PC-3 (cell line): ENCODE results near the gene CISD2. TPM values are rescaled to one million over a fixed set of nuclear protein-coding genes. Genes with fewer than 3 reads are reported as not detected.
"Not testable (repeated sequence)": the region's sequence is repeated elsewhere in the genome, so short reads cannot be mapped to it uniquely, and the experiment has no call there.

Source experiments
- ATAC-seq: fragments of 200-7000 bp; cut with Tn5 transposase; 2 replicates; pipeline ENCODE4 v1.9.1; 2020; ENCODE audit warnings: mild to moderate bottlenecking, moderate library complexity
- BruUV-seq: library from RNA; stranded (reverse); fragments of 400-500 nt; replicated peaks from 2 replicates; lab custom pipeline; 2021; lab: Mats Ljungman, UMichigan
- CTCF ChIA-PET: fragments of 300-600 bp; sonication (Branson Sonifier 250); formaldehyde crosslinking; loops from one replicate; lab custom pipeline; 2022; ENCODE audit warnings: antibody characterized with exemption; lab: Charles Lee
- POLR2A ChIA-PET: fragments of 300-600 bp; sonication (Branson Sonifier 250); formaldehyde crosslinking; loops from one replicate; lab custom pipeline; 2022; ENCODE audit warnings: antibody characterized with exemption; ENCODE audit not compliant: unreplicated experiment; lab: Charles Lee
- DNase-seq: peaks from one replicate; pipeline ENCODE4 v3.0.0-alpha.2; 2015
- H2AFZ ChIP-seq: fragments of 300-600 bp; sonication (generic); 2 replicates; pipeline ENCODE4 v1.6.0; 2016; ENCODE audit warnings: antibody characterized with exemption, low read length
- H3F3A ChIP-seq: fragments of 300-600 bp; sonication (generic); one replicate; pipeline ENCODE4 v1.6.0; 2017; ENCODE audit warnings: antibody characterized with exemption, low read length, control low read depth, mild to moderate bottlenecking; ENCODE audit not compliant: unreplicated experiment
- H3K27ac ChIP-seq: fragments of 300-600 bp; sonication (generic); 2 replicates; pipeline ENCODE4 v1.5.1; 2016; ENCODE audit warnings: mild to moderate bottlenecking, low read length
- H3K27me3 ChIP-seq: fragments of 300-600 bp; sonication (generic); 2 replicates; pipeline ENCODE4 v1.6.1; 2016; ENCODE audit warnings: low read length, mixed read lengths
- H3K36me3 ChIP-seq: fragments of 300-600 bp; sonication (generic); 2 replicates; pipeline ENCODE4 v1.6.1; 2016; ENCODE audit warnings: low read depth, mixed run types, low read length, mixed read lengths
- H3K4me1 ChIP-seq: fragments of 300-600 bp; sonication (generic); 2 replicates; pipeline ENCODE4 v1.5.1; 2016; ENCODE audit warnings: low read length; ENCODE audit not compliant: insufficient read depth
- H3K4me2 ChIP-seq: fragments of 300-600 bp; sonication (generic); 2 replicates; pipeline ENCODE4 v1.6.0; 2016; ENCODE audit warnings: low read length
- H3K4me3 ChIP-seq: fragments of 300-600 bp; sonication (generic); 2 replicates; pipeline ENCODE4 v1.5.1; 2016; ENCODE audit warnings: mild to moderate bottlenecking, low read length, mixed read lengths
- H3K79me2 ChIP-seq: fragments of 300-600 bp; sonication (generic); 2 replicates; pipeline ENCODE4 v1.6.1; 2017; ENCODE audit warnings: low read length, mixed read lengths
- H3K9ac ChIP-seq: fragments of 300-600 bp; sonication (generic); 2 replicates; pipeline ENCODE4 v1.6.0; 2016; ENCODE audit warnings: mild to moderate bottlenecking, low read length
- H3K9me2 ChIP-seq: fragments of 300-600 bp; sonication (generic); replicated peaks from 2 replicates; pipeline ENCODE4 v1.6.1; 2016; ENCODE audit warnings: mixed run types, low read length, mixed read lengths
- H3K9me3 ChIP-seq: fragments of 300-600 bp; sonication (generic); 2 replicates; pipeline ENCODE4 v1.6.1; 2016; ENCODE audit warnings: low read length, mixed read lengths
- H4K20me1 ChIP-seq: fragments of 300-600 bp; sonication (generic); 2 replicates; pipeline ENCODE4 v1.6.1; 2016; ENCODE audit warnings: low read length, mixed read lengths
- EZH2 ChIP-seq: fragments of 300-600 bp; sonication (generic); IDR thresholded peaks from one replicate; pipeline ENCODE4 v1.6.1; 2017; ENCODE audit warnings: antibody characterized with exemption, mild to moderate bottlenecking, low read length; ENCODE audit not compliant: unreplicated experiment
- EZH2phosphoT487 ChIP-seq: fragments of 300-600 bp; sonication (generic); IDR thresholded peaks from 2 replicates; pipeline ENCODE4 v1.6.1; 2018; ENCODE audit warnings: mild to moderate bottlenecking, antibody characterized with exemption, low read length, borderline replicate concordance
- intact Hi-C: fragments of 100-400 bp; cut with micrococcal nuclease; formaldehyde crosslinking; loops from 2 replicates; pipeline ENCODE4 v1.9.0; 2023
- total RNA-seq: library from RNA; depleted of rRNA; stranded (reverse); fragments of >200 nt; gene quantifications from 2 replicates; pipeline ENCODE4 v1.2.3, GENCODE V29; 2014
- TF ChIP-seq, protein P1 (sequence below): fragments of 300-600 bp; sonication (generic); conservative IDR thresholded peaks from 2 replicates; pipeline ENCODE4 v1.5.1; 2017; ENCODE audit warnings: antibody characterized with exemption, low read depth, mild to moderate bottlenecking, low read length

CISD2 gene
- total RNA-seq, 1 experiment from 2014 or later: 36.9 TPM

DNA sequence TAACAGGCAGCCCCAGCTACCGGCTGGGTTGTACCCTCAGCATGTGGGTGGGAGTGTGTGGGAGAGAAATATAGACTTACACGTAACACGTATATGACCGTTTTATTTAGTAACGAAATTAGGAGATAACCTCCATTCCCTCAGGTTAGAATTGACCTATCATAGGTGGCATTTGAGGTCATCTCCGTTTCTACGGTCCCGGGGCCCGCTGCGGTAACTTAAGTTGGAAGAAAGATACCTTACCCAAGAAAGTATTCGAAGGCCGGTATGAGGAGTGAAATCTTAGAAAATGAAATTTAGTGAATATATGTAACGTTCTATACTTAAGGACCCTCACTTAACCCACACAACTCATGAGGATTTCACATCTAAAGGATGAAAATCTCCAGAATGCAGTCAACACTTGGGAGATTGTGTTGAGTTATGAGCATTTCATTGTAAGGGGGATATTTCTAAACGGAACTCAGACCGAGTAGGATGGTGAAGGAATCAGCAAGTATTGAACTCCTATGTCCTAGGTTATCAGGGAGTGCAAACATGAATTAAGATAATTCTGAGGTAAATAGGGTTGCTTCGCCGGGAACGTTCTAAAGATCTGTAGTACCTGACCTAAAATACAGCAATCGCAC, 891 bp downstream of the CISD2 start:
- Histone ChIP-seq H2AFZ (peak overlapping the region; percentile 93), H3K79me2 (peaks cover 63% of the 10 kb centered on the region), H3K9ac (peak overlapping the region; percentile 75), H3K27me3 (no peaks in the 10 kb centered on the region), H3F3A (no peaks in the 10 kb centered on the region), H3K4me2 (peak overlapping the region; percentile 96), H3K36me3 (peaks cover 3% of the 10 kb centered on the region; the same call in 1 of the 2 replicates), H3K4me1 (peaks cover 27% of the 10 kb centered on the region), H4K20me1 (no peaks in the 10 kb centered on the region; the same call in 1 of the 2 replicates), H3K27ac (peak overlapping the region; percentile 70; the same call in 1 of the 2 replicates), H3K9me3 (no peaks in the 10 kb centered on the region), H3K9me2 (no peaks in the 10 kb centered on the region), H3K4me3 (peak overlapping the region; percentile 77)
- no TSS peak for BruUV-seq
- no peak for TF ChIP-seq EZH2phosphoT487
- no peak for TF ChIP-seq EZH2
- TF ChIP-seq, protein P1, sequence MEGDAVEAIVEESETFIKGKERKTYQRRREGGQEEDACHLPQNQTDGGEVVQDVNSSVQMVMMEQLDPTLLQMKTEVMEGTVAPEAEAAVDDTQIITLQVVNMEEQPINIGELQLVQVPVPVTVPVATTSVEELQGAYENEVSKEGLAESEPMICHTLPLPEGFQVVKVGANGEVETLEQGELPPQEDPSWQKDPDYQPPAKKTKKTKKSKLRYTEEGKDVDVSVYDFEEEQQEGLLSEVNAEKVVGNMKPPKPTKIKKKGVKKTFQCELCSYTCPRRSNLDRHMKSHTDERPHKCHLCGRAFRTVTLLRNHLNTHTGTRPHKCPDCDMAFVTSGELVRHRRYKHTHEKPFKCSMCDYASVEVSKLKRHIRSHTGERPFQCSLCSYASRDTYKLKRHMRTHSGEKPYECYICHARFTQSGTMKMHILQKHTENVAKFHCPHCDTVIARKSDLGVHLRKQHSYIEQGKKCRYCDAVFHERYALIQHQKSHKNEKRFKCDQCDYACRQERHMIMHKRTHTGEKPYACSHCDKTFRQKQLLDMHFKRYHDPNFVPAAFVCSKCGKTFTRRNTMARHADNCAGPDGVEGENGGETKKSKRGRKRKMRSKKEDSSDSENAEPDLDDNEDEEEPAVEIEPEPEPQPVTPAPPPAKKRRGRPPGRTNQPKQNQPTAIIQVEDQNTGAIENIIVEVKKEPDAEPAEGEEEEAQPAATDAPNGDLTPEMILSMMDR: no peak
- POLR2A ChIA-PET: no interaction called here
- intact Hi-C loops: loop anchor here (5.0 kb wide), 1 partner anchor 138 kb away; no protein-coding TSS in a partner anchor
- DNase-seq: no peak
- CTCF ChIA-PET: interaction anchor here (0.7 kb wide), 1 partner anchor 42 kb away, joined by 3 read pairs; no protein-coding TSS in a partner anchor
- ATAC-seq: no peak

- H3K79me2 ChIP-seq: peaks cover 66% of the 10 kb centered on the region
- no peak overlapping the region for H3K9ac ChIP-seq
- intact Hi-C loops: no loop called here
- H3F3A ChIP-seq: no peaks in the 10 kb centered on the region
- H3K27me3 ChIP-seq: no peaks in the 10 kb centered on the region
- ChIA-PET POLR2A (no interaction called here), CTCF (no interaction called here)
- no peaks in the 10 kb centered on the region for H3K9me3 ChIP-seq
- peaks cover 27% of the 10 kb centered on the region for H3K4me1 ChIP-seq
- H4K20me1 ChIP-seq: no peaks in the 10 kb centered on the region; the same call in 1 of the 2 replicates
- peaks cover 24% of the 10 kb centered on the region for H3K36me3 ChIP-seq
- H3K4me3 ChIP-seq: 0 out of 2 replicates have a peak overlapping the region, but pooled peaks have one; percentile 77
- TF ChIP-seq, protein P1: no peak
- TF ChIP-seq EZH2phosphoT487: no peak
- no peak for TF ChIP-seq EZH2
- no peaks in the 10 kb centered on the region for H3K9me2 ChIP-seq
- ATAC-seq (no peak), DNase-seq (no peak)
- no peak overlapping the region for H2AFZ ChIP-seq
- peak overlapping the region; percentile 96; the same call in 1 of the 2 replicates for H3K4me2 ChIP-seq
- BruUV-seq: no TSS peak
- no peak overlapping the region for H3K27ac ChIP-seq
Measured at GRCh38 chr4:102871772-102872171, 3.0 kb downstream of the CISD2 start.

GRCh38 chr4:102877477-102878106, 8.8 kb downstream of the CISD2 start:
- H3K4me1 ChIP-seq, DNase-seq, H3K27ac ChIP-seq, H2AFZ ChIP-seq, H3K9me2 ChIP-seq, intact Hi-C loops, H3K4me2 ChIP-seq, H3F3A ChIP-seq, POLR2A ChIA-PET, H3K9ac ChIP-seq, H3K4me3 ChIP-seq, CTCF ChIA-PET, H3K9me3 ChIP-seq, BruUV-seq, H3K27me3 ChIP-seq, H4K20me1 ChIP-seq, ATAC-seq: not testable (repeated sequence)
- Histone ChIP-seq H3K36me3 (peaks cover 33% of the 10 kb centered on the region), H3K79me2 (peaks cover 19% of the 10 kb centered on the region)

GRCh38 chr4:102878349-102878748, 9.6 kb downstream of the CISD2 start:
- H3F3A ChIP-seq, H3K9ac ChIP-seq, H3K9me2 ChIP-seq, ATAC-seq, H3K4me2 ChIP-seq, CTCF ChIA-PET, POLR2A ChIA-PET, H4K20me1 ChIP-seq, H2AFZ ChIP-seq, H3K4me1 ChIP-seq, H3K27ac ChIP-seq, DNase-seq, H3K9me3 ChIP-seq, H3K4me3 ChIP-seq, intact Hi-C loops, H3K27me3 ChIP-seq, BruUV-seq: not testable (repeated sequence)
- H3K36me3 ChIP-seq: peaks cover 33% of the 10 kb centered on the region
- peaks cover 11% of the 10 kb centered on the region for H3K79me2 ChIP-seq
